Esophagus squamous epithelium (tissue), 5 donors: Measurements from ENCODE around the gene RYR3. TPM values are rescaled to one million over a fixed set of nuclear protein-coding genes. Genes with fewer than 3 reads are reported as not detected.

Source experiments
- DNase-seq: peaks from one replicate; lab custom pipeline; 2025; lab: John Stamatoyannopoulos, UW
- H3K27ac ChIP-seq, 4 donors: fragments of 200-600 bp; sonication (generic); one replicate each; pipeline ENCODE4 v1.5.1; 2016 to 2019; ENCODE audit warnings: mild to moderate bottlenecking in 1 of 4
- H3K27me3 ChIP-seq, 4 donors: fragments of 200-600 bp; sonication (generic); 1 replicate in 3 of 4; 2 replicates in 1 of 4; pipeline versions ENCODE4 v1.5.1 to v1.6.0; 2017 to 2021; ENCODE audit warnings: antibody characterized with exemption in 1 of 4
- H3K36me3 ChIP-seq, 3 donors: fragments of 200-600 bp; sonication (generic); one replicate each; pipeline ENCODE4 v1.5.1; 2016 to 2019
- H3K4me1 ChIP-seq, 3 donors: fragments of 200-600 bp; sonication (generic); one replicate each; pipeline ENCODE4 v1.5.1; 2017 to 2019
- H3K4me3 ChIP-seq, 4 donors: fragments of 200-600 bp; sonication (generic); 1 replicate in 3 of 4; 2 replicates in 1 of 4; pipeline ENCODE4 v1.5.1; 2016 to 2019; ENCODE audit warnings: mild to moderate bottlenecking in 2 of 4, moderate library complexity in 1 of 4
- H3K9me3 ChIP-seq, 3 donors: fragments of 200-600 bp; sonication (generic); one replicate each; pipeline ENCODE4 v1.5.1; 2016 to 2019
- POLR2A ChIP-seq, 4 donors: fragments of 450-650 bp; IDR thresholded peaks; one replicate each; pipeline ENCODE4 v1.6.1; 2017; ENCODE audit warnings: antibody characterized with exemption in 4 of 4, mild to moderate bottlenecking in 4 of 4, moderate library complexity in 3 of 4
- WGBS, 2 donors: methylation state at CpG; one replicate each; pipeline ENCODE4 v1.1.5; 2018; 5-methylcytosine and 5-hydroxymethylcytosine counted together
- intact Hi-C: fragments of 100-400 bp; cut with DNase I; formaldehyde crosslinking; loops from one replicate; pipeline ENCODE4 v1.15.0; 2022
- total RNA-seq, 4 donors: library from RNA; depleted of rRNA; stranded (reverse); fragments of >200 nt; gene quantifications; one replicate each; pipeline ENCODE4 v1.1.0, GENCODE V29; 2016
- TF ChIP-seq, protein P1 (sequence below), 6 experiments: fragments of 450-650 bp in 4 of 6; fragments of 200-600 bp in 2 of 6; sonication (generic) in 2 of 6; IDR thresholded peaks; one replicate each; pipeline ENCODE4 v1.5.1; 2016 to 2019; ENCODE audit warnings: antibody characterized with exemption in 6 of 6, mild to moderate bottlenecking in 4 of 6, moderate library complexity in 4 of 6
- donor health status: DM: yes; HTN: yes; CAD: no.

Gene RYR3
- total RNA-seq, 4 donors from 2014 or later: 0.15 to 4.2 (median 0.43) TPM

DNA sequence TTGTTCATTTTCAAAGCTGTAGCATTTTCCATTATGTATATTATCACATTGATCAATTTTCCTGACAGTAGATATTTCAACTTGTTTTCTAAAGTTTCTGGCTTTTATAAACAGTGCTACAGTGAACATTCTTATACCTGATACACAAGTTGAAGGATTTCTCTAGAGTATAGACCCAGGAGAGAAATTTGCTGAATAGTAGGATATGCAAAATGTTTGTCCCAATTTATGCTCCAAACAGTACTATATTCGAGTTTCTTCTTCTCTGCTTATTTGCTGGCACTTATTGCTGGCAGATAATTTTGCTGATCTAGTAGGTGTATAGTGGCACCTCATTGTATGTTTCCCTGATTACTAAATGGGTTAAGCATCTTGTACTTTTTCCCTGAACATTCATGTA is 540.3 kb downstream of the RYR3 start:
- 67 to 84% methylated on average over 1 of the region's 1 CpG for WGBS, 2 donors
- intact Hi-C loops: no loop called here

DNA sequence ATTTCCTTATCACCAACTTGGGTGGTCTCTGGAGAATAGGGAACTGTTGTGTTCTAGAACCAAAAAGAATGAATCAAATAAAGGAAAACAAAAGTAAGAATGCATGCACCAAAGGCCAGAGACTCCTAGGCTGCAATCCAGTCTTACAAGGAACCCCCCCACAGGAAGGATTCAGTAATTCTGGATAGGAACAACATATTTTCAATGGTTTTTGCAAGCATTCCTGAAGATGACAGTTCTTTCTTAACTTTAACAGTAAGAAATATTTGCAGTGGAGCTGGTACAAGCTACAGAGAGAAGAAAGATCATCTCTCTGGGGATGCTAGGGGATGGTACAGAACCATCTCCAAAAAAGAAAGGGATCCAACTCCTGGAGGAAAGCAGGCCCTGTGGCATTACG is 541.3 kb downstream of the RYR3 start:
- Histone ChIP-seq H3K36me3 (no peaks in the 10 kb centered on the region), H3K27me3 (peaks cover 0 to 29% (median 0%) of the 10 kb centered on the region in 4 donors), H3K9me3 (no peaks in the 10 kb centered on the region), H3K4me3 (no peak overlapping the region), H3K4me1 (no peaks in the 10 kb centered on the region), H3K27ac (no peak overlapping the region)
- intact Hi-C loops: no loop called here
- 58 to 63% methylated on average over 1 of the region's 1 CpG for WGBS, 2 donors
- TF ChIP-seq POLR2A (IDR thresholded peaks at IDR 0.05): no peak
- DNase-seq: no peak

More for the DNA sequence above, 540.3 kb downstream of the RYR3 start:
- Histone ChIP-seq H3K4me3 (no peak overlapping the region), H3K27ac (no peak overlapping the region), H3K27me3 (peaks cover 0 to 39% (median 0%) of the 10 kb centered on the region in 4 donors), H3K9me3 (no peaks in the 10 kb centered on the region), H3K4me1 (no peaks in the 10 kb centered on the region), H3K36me3 (no peaks in the 10 kb centered on the region)
- DNase-seq: no peak
- TF ChIP-seq, protein P1, sequence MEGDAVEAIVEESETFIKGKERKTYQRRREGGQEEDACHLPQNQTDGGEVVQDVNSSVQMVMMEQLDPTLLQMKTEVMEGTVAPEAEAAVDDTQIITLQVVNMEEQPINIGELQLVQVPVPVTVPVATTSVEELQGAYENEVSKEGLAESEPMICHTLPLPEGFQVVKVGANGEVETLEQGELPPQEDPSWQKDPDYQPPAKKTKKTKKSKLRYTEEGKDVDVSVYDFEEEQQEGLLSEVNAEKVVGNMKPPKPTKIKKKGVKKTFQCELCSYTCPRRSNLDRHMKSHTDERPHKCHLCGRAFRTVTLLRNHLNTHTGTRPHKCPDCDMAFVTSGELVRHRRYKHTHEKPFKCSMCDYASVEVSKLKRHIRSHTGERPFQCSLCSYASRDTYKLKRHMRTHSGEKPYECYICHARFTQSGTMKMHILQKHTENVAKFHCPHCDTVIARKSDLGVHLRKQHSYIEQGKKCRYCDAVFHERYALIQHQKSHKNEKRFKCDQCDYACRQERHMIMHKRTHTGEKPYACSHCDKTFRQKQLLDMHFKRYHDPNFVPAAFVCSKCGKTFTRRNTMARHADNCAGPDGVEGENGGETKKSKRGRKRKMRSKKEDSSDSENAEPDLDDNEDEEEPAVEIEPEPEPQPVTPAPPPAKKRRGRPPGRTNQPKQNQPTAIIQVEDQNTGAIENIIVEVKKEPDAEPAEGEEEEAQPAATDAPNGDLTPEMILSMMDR (IDR thresholded peaks at IDR 0.05): no peak
- TF ChIP-seq POLR2A (IDR thresholded peaks at IDR 0.05): no peak

DNA sequence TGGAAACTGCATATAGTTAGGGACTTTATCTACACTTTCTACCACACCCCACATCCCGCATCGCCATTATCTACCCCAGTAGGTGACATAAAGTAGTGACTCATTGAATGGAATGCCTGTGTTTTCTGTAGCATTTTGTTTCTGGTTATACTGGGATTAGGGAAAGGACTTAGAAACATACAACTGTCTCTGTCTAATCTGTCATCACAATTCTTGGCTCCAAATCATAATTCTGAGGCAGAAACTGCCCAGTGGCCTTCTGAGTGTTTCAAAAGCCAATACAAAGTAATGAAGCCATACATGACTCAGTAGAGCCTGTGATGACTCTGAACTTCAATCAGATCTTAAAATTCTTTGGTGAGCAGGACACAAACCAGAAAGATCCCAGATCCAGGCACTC is 541.8 kb downstream of the RYR3 start:
- 52 to 67% methylated on average over 2 of the region's 2 CpGs for WGBS, 2 donors
- Histone ChIP-seq H3K27ac (no peak overlapping the region), H3K27me3 (peaks cover 0 to 24% (median 0%) of the 10 kb centered on the region in 4 donors), H3K9me3 (no peaks in the 10 kb centered on the region), H3K4me1 (no peaks in the 10 kb centered on the region), H3K4me3 (no peak overlapping the region), H3K36me3 (no peaks in the 10 kb centered on the region)
- TF ChIP-seq POLR2A (IDR thresholded peaks at IDR 0.05): no peak
- TF ChIP-seq, protein P1 (IDR thresholded peaks at IDR 0.05): no peak
- DNase-seq: no peak
- intact Hi-C loops: no loop called here

DNA sequence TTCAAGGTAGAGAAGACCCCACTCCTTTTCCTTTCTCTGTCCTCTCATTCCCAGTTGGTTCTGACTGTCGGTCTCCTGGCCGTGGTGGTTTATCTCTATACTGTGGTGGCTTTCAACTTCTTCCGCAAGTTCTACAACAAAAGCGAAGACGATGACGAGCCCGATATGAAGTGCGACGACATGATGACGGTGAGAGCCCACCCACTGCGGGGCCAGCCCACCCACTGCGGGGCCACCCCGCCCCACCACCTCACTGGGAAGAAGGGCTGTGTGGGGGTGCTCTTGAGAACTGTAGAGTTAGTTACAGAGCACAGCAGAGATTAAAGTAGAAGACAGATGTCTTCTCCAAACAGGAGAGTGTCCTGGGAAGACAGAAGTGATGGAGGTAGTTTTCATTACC is 547.0 kb downstream of the RYR3 start:
- no peak for TF ChIP-seq POLR2A (IDR thresholded peaks at IDR 0.05)
- TF ChIP-seq, protein P1 (IDR thresholded peaks at IDR 0.05): no peak
- peaks cover 0 to 6% (median 0%) of the 10 kb centered on the region in 3 donors for H3K4me1 ChIP-seq
- intact Hi-C loops: no loop called here
- H3K9me3 ChIP-seq: no peaks in the 10 kb centered on the region
- 97 to 100% methylated on average over 4 to 11 of the region's 13 CpGs for WGBS, 2 donors
- no peak for DNase-seq
- peaks cover 0 to 7% (median 0%) of the 10 kb centered on the region in 4 donors for H3K27me3 ChIP-seq
- H3K27ac ChIP-seq: no peak overlapping the region
- peaks cover 0 to 21% (median 0%) of the 10 kb centered on the region in 3 donors for H3K36me3 ChIP-seq
- no peak overlapping the region for H3K4me3 ChIP-seq

DNA sequence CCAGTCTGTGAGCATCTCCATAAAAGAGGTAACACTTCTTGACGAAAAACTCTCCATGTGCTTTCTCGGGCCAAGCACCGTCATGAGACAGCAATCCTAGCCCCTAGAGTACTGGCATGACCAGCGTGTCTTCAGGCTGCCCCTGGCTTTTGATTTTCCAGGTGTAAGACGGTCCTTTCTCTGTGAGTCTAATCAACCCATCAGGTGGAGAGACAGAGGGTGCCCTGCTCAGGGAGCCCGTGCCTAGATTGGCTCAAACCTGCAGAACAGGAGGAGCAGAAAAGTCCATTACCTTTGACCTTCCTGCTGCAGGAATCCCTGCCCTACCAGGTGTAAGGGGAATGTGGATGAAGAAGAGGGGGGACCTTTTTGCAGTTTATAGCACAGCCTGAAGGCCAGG is 548.1 kb downstream of the RYR3 start:
- Histone ChIP-seq H3K4me1 (peaks cover 0 to 6% (median 0%) of the 10 kb centered on the region in 3 donors), H3K36me3 (peaks cover 0 to 21% (median 0%) of the 10 kb centered on the region in 3 donors), H3K27ac (no peak overlapping the region), H3K9me3 (no peaks in the 10 kb centered on the region), H3K27me3 (no peaks in the 10 kb centered on the region), H3K4me3 (no peak overlapping the region)
- WGBS, 2 donors: 84 to 100% methylated on average over 4 to 6 of the region's 6 CpGs
- no peak for DNase-seq
- intact Hi-C loops: no loop called here
- TF ChIP-seq, protein P1 (IDR thresholded peaks at IDR 0.05): no peak
- no peak for TF ChIP-seq POLR2A (IDR thresholded peaks at IDR 0.05)
